Mucosa of gallbladder (tissue), 1 donor: ENCODE data around the gene TULP4. TPM values are rescaled to one million over a fixed set of nuclear protein-coding genes. Genes with fewer than 3 reads are reported as not detected.
"Not testable (repeated sequence)": the region's sequence is repeated elsewhere in the genome, so short reads cannot be mapped to it uniquely, and the experiment has no call there.

Experiments used
- DNase-seq: peaks from one replicate; pipeline ENCODE4 v3.0.0-alpha.2; 2020; ENCODE audit warnings: low spot score
- total RNA-seq: library from RNA; stranded (reverse); gene quantifications from one replicate; pipeline ENCODE4 v1.2.1, GENCODE V29; 2021
- donor health status: DM: no; HTN: no; CAD: no.

Gene TULP4
- total RNA-seq, 1 donor from 2014 or later = 93.0 TPM

GRCh38 chr6:158389193-158389919 lies 77.1 kb downstream of the TULP4 start:
- no peak for DNase-seq

GRCh38 chr6:158391276-158391675 lies 79.0 kb downstream of the TULP4 start:
- no peak for DNase-seq

GRCh38 chr6:158391977-158392376 lies 79.7 kb downstream of the TULP4 start:
- not testable (repeated sequence) for DNase-seq

GRCh38 chr6:158396136-158396535 lies 83.9 kb downstream of the TULP4 start:
- no peak for DNase-seq

GRCh38 chr6:158397578-158397977 lies 85.3 kb downstream of the TULP4 start:
- DNase-seq = no peak

- DNase-seq = no peak
These were observed 86.2 kb downstream of the TULP4 start for GRCh38 chr6:158398252-158399024.

- no peak for DNase-seq
These were observed 86.9 kb downstream of the TULP4 start for GRCh38 chr6:158399040-158399700.

GRCh38 chr6:158402184-158402583 lies 89.9 kb downstream of the TULP4 start:
- DNase-seq = no peak

- DNase-seq = peak; percentile 76
These were observed 93.1 kb downstream of the TULP4 start for GRCh38 chr6:158405321-158405831.

GRCh38 chr6:158405933-158406332 lies 93.7 kb downstream of the TULP4 start:
- no peak for DNase-seq

- no peak for DNase-seq
These were observed 94.5 kb downstream of the TULP4 start for GRCh38 chr6:158406736-158407135.

- no peak for DNase-seq
These were observed 95.7 kb downstream of the TULP4 start for GRCh38 chr6:158408013-158408412.

GRCh38 chr6:158408552-158409130 lies 96.4 kb downstream of the TULP4 start:
- DNase-seq = no peak

GRCh38 chr6:158409451-158409850 lies 97.2 kb downstream of the TULP4 start:
- DNase-seq = no peak

- DNase-seq = no peak
These were observed 98.5 kb downstream of the TULP4 start for GRCh38 chr6:158410784-158411183.

- no peak for DNase-seq
These were observed 99.7 kb downstream of the TULP4 start for GRCh38 chr6:158411998-158412397.

GRCh38 chr6:158413028-158413427 lies 100.8 kb downstream of the TULP4 start:
- no peak for DNase-seq

- DNase-seq = no peak
These were observed 101.7 kb downstream of the TULP4 start for GRCh38 chr6:158413814-158414565.

GRCh38 chr6:158414851-158415262 lies 102.6 kb downstream of the TULP4 start:
- no peak for DNase-seq

- DNase-seq = no peak
These were observed 103.4 kb downstream of the TULP4 start for GRCh38 chr6:158415666-158416065.
